Adrenal gland (tissue), 5 donors: ENCODE measurements around the gene COQ5.

Source experiments
- CTCF ChIP-seq, 6 experiments: fragments of 450-650 bp in 4 of 6; fragments of 200-600 bp in 2 of 6; sonication (generic) in 1 of 6; IDR thresholded peaks; 1 replicate in 5 of 6; 2 replicates in 1 of 6; pipeline versions ENCODE4 v1.5.1 to v1.8.0; 2016 to 2021; ENCODE audit warnings: antibody characterized with exemption in 6 of 6, mild to moderate bottlenecking in 2 of 6, moderate library complexity in 1 of 6
- POLR2A ChIP-seq, 2 donors: fragments of 450-650 bp; IDR thresholded peaks; one replicate each; pipeline ENCODE4 v1.6.1; 2017; ENCODE audit warnings: antibody characterized with exemption in 2 of 2, mild to moderate bottlenecking in 2 of 2, moderate library complexity in 1 of 2
- donor health status: DM: no; HTN: no; CAD: no.

- no peak for TF ChIP-seq CTCF (IDR thresholded peaks at IDR 0.05)
- no peak for TF ChIP-seq POLR2A (IDR thresholded peaks at IDR 0.05)
These were observed 56.4 kb downstream of the COQ5 start for GRCh38 chr12:120472521-120472920.
